Activated CD8-positive, alpha-beta memory T cell treated with anti-CD3 and anti-CD28 coated beads, Interleukin-2, amount 10 ng/mL, durations not matched to agents 7 days and 5 days (primary cell): ENCODE data around the gene IGF2R. TPM values are rescaled to one million over a fixed set of nuclear protein-coding genes. Genes with fewer than 3 reads are reported as not detected.
A peak's percentile ranks its signal among the peaks of the same experiment; 100 is the strongest.
"Not testable (repeated sequence)": the region's sequence is repeated elsewhere in the genome, so short reads cannot be mapped to it uniquely, and the experiment has no call there.

Experiments
- ATAC-seq: fragments of 150-1000 bp; cut with Tn5 transposase; one replicate; pipeline ENCODE4 v1.10.0; 2021; ENCODE audit warnings: moderate library complexity
- CTCF ChIA-PET: fragments of 350-600 bp; sonication (Branson Sonifier 250); formaldehyde crosslinking; loops from one replicate; lab custom pipeline; 2021; ENCODE audit warnings: antibody characterized with exemption; lab: Charles Lee
- DNase-seq: peaks from one replicate; pipeline ENCODE4 v3.0.0-alpha.2; 2020
- H3K27ac Mint-ChIP-seq: one replicate; pipeline ENCODE4 v1.8.0; 2021; ENCODE audit warnings: mild to moderate bottlenecking, mixed read lengths
- H3K27me3 Mint-ChIP-seq: one replicate; pipeline ENCODE4 v1.8.0; 2021; ENCODE audit warnings: mixed read lengths
- H3K36me3 Mint-ChIP-seq: one replicate; pipeline ENCODE4 v1.8.0; 2021; ENCODE audit warnings: mild to moderate bottlenecking, mixed read lengths
- H3K4me1 Mint-ChIP-seq: one replicate; pipeline ENCODE4 v1.8.0; 2021; ENCODE audit warnings: mixed read lengths
- H3K4me3 Mint-ChIP-seq: one replicate; pipeline ENCODE4 v1.8.0; 2021; ENCODE audit warnings: mild to moderate bottlenecking, moderate library complexity, mixed read lengths
- H3K9me3 Mint-ChIP-seq: one replicate; pipeline ENCODE4 v1.8.0; 2022; ENCODE audit warnings: low read depth, mixed read lengths
- total RNA-seq, 2 experiments: library from RNA; stranded (reverse); gene quantifications; one replicate each; pipeline ENCODE4 v1.2.3, GENCODE V29; 2021

IGF2R gene
- total RNA-seq, 2 experiments from 2014 or later: 74.5 to 83.1 TPM

DNA sequence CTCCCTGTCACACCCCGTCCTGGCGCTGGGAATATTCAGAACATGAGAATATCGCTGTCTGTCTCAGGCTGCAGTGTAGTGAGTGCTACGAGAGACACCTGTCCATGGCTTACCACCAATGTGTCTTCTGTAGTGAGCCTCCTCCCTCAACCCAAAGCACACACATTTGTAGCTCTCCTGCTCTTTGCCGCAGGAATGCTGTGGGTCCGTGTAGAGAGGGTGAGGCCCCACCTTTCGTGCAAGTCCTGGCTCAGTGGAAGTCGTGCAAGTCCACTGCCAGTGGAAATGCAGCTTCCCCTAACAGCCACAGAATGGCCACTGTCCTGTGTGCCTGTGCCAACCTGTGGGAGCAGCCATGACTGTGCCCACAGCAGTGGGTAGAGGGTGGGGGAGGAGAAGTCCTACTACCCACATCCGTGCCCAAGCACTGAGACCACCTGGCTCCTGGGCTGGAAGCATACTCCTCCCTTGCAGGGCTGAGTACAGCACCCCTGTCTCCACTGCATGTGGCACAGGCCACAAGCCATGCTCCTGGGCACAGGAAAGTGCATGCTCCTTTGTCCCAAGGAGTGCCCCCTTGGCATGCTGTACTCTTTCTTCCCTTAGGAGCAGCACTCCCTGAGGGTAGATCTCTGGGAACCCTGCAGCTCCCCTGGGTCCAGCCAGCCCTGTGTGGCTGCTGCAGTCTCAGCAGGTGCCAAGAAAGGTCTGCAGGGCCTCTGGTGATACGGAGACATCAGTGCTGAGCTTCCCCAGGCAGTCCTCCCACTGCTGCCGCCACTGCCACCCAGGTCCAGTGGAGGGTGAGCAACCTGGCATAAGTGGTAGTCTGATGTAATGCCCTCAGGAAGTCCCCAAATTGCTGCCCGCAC lies 28.0 kb downstream of the IGF2R start:
- Mint-ChIP-seq H3K27ac (no peak overlapping the region), H3K4me1 (peaks cover 37% of the 10 kb centered on the region), H3K27me3 (no peaks in the 10 kb centered on the region), H3K36me3 (peaks cover 78% of the 10 kb centered on the region), H3K4me3 (no peak overlapping the region), H3K9me3 (peaks cover 11% of the 10 kb centered on the region)
- ATAC-seq (no peak), DNase-seq (no peak)
- CTCF ChIA-PET: no interaction called here

DNA sequence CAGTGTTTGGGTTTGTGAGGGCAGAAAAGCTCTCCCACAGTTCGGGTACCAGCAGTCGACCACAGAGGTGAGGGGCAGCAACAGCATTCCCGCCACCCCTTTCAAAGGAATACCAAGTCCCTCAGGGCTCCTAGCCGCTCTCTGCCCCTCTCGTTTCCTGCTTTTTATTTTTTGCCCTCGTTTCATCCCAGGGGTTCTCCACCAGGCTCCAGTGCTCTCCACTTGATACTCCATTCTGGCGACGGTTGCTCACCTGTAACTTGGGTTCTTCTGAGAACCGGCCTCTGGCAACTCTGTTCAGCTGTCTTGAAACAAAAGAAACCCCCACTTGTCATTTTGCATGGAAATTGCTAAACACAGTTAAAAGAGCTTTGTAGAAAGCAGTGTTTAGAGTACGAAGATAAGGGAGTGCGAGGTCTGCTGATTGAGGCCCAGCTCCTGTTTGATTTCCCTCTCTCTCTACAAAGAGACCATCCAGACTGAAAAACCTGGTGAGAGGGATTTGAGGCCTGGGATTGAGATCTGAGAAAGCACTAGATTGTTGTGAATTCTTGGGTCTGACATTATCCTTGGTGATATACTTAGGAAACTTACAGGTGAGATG lies 28.7 kb downstream of the IGF2R start:
- DNase-seq (no peak), ATAC-seq (no peak)
- peaks cover 74% of the 10 kb centered on the region for H3K36me3 Mint-ChIP-seq
- peaks cover 11% of the 10 kb centered on the region for H3K9me3 Mint-ChIP-seq
- no peak overlapping the region for H3K27ac Mint-ChIP-seq
- no peak overlapping the region for H3K4me3 Mint-ChIP-seq
- no peaks in the 10 kb centered on the region for H3K27me3 Mint-ChIP-seq
- H3K4me1 Mint-ChIP-seq: peaks cover 35% of the 10 kb centered on the region
- CTCF ChIA-PET: no interaction called here

DNA sequence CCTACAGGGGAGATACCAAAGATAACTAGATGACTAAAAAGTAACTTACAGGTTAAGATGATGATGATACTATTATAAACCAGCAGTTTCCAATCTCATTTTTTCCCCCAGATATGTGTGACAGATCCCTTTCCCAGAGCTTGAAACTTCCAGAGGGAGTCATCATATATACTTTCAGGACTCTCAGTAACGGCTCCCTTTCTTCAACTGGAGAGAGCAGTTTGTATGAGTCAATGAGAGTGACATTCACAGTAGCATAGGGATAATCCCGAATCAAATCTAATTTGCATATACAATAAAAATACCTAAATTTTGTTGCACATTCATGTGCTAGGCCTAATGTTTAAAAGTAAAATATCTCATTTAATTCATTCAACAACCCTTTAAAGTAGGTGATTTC lies 29.7 kb downstream of the IGF2R start:
- H3K36me3 Mint-ChIP-seq: peaks cover 67% of the 10 kb centered on the region
- H3K9me3 Mint-ChIP-seq: peaks cover 11% of the 10 kb centered on the region
- H3K4me1 Mint-ChIP-seq: peaks cover 27% of the 10 kb centered on the region
- no peaks in the 10 kb centered on the region for H3K27me3 Mint-ChIP-seq
- no peak for ATAC-seq
- CTCF ChIA-PET: no interaction called here
- no peak overlapping the region for H3K4me3 Mint-ChIP-seq
- no peak for DNase-seq
- no peak overlapping the region for H3K27ac Mint-ChIP-seq

DNA sequence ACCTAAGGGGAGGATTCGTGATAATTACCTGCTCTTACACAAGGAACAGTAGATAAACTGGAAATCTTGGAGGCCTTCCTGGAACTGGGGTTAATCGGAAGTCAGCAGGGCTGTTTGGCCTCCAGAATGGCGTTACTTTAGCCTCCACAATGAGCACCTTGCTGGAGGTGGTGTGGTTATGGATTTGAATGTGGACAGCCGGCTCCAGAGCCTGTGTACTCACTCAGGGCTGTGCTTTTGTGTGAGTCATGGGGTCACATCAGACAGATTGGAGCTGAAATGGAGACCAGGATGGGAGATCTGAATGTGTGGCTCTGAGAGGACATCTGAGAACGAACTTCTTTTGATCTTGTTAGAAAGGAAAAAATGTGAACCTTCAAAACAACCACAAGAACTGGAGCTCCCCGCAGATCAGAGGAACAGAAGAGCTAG lies 30.4 kb downstream of the IGF2R start:
- CTCF ChIA-PET: interaction anchor here (0.8 kb wide), 1 partner anchor 9 kb away, joined by 3 read pairs; no protein-coding TSS in a partner anchor
- Mint-ChIP-seq H3K9me3 (peaks cover 11% of the 10 kb centered on the region), H3K4me1 (peaks cover 24% of the 10 kb centered on the region), H3K27me3 (no peaks in the 10 kb centered on the region), H3K4me3 (no peak overlapping the region), H3K27ac (no peak overlapping the region), H3K36me3 (peaks cover 67% of the 10 kb centered on the region)
- ATAC-seq: no peak
- no peak for DNase-seq

DNA sequence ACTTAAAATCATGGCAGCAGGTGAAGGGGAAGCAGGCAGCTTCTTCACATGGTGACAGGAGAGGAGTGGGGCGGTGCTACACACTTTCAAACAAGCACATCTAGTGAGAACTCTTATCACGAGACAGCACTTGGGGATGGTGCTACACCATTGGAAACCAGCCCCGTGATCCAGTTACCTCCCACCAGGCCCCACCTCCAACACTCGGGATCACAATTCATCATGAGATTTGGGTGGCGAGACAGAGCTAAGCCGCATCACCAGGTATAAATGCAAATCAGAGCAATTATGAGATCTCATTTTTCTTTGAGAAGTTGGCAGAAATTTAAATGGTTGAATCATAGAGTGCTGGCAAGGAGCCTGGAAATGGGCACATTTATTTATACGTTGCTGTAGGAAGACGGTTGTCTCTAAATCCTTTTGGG lies 31.4 kb downstream of the IGF2R start:
- ATAC-seq: no peak
- Mint-ChIP-seq H3K4me1 (peaks cover 16% of the 10 kb centered on the region), H3K36me3 (peaks cover 65% of the 10 kb centered on the region), H3K4me3 (no peak overlapping the region), H3K9me3 (peaks cover 6% of the 10 kb centered on the region), H3K27me3 (no peaks in the 10 kb centered on the region), H3K27ac (no peak overlapping the region)
- DNase-seq: no peak
- CTCF ChIA-PET: no interaction called here

DNA sequence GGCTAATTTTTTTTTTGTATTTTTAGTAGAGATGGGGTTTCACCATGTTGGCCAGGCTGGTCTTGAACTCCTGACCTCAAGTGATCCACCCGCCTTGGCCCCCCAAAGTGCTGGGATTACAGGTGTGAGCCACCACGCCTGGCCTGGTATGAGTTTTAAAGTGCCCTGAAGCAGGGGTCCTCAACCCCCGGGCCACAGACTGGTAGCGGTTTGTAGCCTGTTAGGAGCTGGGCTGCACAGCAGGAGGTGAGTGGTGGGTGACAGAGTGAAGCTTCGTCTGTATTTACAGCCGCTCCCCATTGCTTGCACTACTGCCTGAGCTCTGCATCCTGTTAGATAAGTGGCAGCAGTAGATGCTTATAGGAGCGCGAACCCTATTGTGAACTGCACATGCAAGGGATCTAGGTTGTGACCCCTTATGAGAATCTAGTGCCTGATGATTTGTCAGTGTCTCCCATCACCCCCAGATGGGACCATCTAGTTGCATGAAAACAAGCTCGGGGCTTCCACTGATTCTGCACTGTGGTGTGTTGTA lies 32.1 kb downstream of the IGF2R start:
- peaks cover 60% of the 10 kb centered on the region for H3K36me3 Mint-ChIP-seq

DNA sequence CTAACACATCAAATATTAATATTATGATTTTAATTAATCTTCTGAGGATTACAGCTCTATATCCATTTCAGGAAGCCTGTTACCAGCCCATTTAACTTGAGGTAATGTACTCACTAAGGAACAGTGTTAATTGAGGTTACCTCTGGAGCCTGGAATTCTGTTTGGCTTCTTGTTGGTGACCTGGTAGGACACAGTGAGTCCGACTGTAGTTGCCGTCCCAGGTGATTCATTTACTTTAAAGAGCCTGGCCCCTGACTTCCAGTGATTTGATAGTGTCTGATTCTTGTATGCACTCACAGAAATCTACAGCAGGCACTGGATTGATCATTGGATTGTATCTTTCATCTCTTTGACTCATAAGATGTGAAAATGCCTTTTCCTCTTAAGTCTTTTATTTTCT lies 34.0 kb downstream of the IGF2R start:
- ATAC-seq (no peak), DNase-seq (no peak)
- no peak overlapping the region for H3K27ac Mint-ChIP-seq
- H3K4me3 Mint-ChIP-seq: no peak overlapping the region
- no peaks in the 10 kb centered on the region for H3K27me3 Mint-ChIP-seq
- peaks cover 53% of the 10 kb centered on the region for H3K36me3 Mint-ChIP-seq
- H3K4me1 Mint-ChIP-seq: peaks cover 18% of the 10 kb centered on the region
- peaks cover 6% of the 10 kb centered on the region for H3K9me3 Mint-ChIP-seq
- CTCF ChIA-PET: interaction anchor here (1.3 kb wide), 1 partner anchor 19 kb away, joined by 4 read pairs; no protein-coding TSS in a partner anchor

More for the DNA sequence above, 32.1 kb downstream of the IGF2R start:
- not testable (repeated sequence) for ATAC-seq, H3K4me3 Mint-ChIP-seq, H3K27ac Mint-ChIP-seq, H3K27me3 Mint-ChIP-seq, DNase-seq, H3K9me3 Mint-ChIP-seq
- CTCF ChIA-PET: interaction anchor here (1.3 kb wide), 1 partner anchor 15 kb away, joined by 4 read pairs; no protein-coding TSS in a partner anchor
- H3K4me1 Mint-ChIP-seq: peaks cover 15% of the 10 kb centered on the region

DNA sequence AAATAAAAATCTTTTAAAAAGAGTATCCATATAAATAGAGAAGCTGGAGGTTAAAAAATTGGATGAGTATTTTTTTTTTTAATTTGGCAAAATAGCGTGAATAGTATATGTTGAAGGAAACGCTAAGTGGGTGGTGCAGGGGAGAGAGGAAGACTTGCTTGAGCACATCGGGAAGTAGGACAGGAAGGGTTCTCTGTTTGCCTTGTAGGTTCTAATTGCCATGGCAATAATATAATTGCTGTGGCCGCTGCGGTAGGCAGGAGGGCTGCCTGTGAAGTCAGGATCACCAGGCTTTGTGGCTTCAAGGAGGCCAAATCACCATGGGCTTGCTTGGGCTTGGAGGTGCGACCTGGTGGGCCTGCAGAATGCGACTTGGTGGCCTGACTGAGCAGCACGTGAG lies 35.1 kb downstream of the IGF2R start:
- Mint-ChIP-seq H3K27me3 (no peaks in the 10 kb centered on the region), H3K36me3 (peaks cover 53% of the 10 kb centered on the region), H3K4me1 (peaks cover 18% of the 10 kb centered on the region), H3K4me3 (no peak overlapping the region), H3K27ac (no peak overlapping the region), H3K9me3 (peaks cover 6% of the 10 kb centered on the region)
- CTCF ChIA-PET: no interaction called here
- no peak for ATAC-seq
- DNase-seq: no peak

DNA sequence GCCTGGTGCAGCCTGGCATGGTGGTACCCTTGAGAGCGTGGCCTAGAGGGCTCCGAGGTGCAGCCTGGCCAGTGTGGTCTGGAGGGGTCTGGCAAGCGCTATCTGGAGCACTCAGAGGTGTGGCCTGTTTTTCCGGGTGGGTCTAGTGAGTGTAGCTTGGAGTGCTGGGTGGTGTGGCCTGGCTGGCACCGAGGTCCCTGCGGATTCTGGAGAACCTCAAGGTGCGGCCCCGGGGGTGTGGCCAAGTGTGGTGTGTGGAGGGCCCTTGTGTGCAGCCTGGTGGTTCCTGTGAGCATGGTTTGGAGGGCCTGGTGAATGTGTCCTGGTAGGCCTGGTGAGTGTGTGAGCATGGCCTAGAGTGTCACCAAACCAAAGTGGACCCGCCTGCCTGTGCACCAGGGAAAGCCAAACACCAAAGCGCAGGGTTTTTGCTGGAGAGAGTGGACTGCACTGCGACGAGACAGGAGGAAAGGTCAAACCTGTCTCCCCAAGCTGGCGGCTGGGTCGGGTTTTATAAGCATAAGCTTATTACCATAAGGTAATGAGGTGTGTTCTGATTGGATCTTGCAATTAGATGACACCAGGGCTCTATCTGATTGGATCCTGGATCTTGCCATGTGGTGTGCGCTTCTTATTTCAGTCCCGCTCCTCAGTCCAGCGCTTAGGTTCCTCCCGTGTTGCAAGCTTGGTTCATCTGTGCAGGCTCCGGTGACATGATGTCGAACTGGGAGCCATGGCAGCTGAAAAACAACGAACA lies 35.7 kb downstream of the IGF2R start:
- H3K36me3 Mint-ChIP-seq: peaks cover 51% of the 10 kb centered on the region
- peaks cover 3% of the 10 kb centered on the region for H3K9me3 Mint-ChIP-seq
- H3K4me3 Mint-ChIP-seq: no peak overlapping the region
- DNase-seq: no peak
- H3K27ac Mint-ChIP-seq: no peak overlapping the region
- H3K27me3 Mint-ChIP-seq: no peaks in the 10 kb centered on the region
- peaks cover 14% of the 10 kb centered on the region for H3K4me1 Mint-ChIP-seq
- CTCF ChIA-PET: interaction anchor here (0.6 kb wide), 2 partner anchors 13 to 218 kb away, joined by 3 read pairs; no protein-coding TSS in a partner anchor
- ATAC-seq: no peak

DNA sequence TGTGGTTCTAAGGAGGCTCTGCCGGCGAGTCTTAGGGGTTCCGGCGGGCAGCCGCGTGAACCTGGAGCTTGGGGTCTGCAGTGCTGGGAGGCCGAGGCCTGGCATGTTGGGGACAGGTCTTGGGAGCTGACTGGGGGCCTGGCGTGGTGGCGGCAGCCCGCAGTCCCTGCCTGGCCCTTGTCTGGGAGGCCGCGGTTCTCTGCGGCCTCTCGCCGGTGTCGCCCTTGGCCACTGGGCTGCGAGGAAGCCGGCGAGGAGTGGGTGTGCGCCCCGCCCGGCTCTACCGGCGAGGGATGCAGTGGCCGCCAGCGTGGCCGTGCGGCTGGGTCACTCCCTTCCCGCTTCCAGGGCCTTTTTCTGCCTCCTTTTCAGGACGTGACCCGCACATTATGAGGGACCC lies 36.3 kb downstream of the IGF2R start:
- DNase-seq (no peak), ATAC-seq (no peak)
- H3K9me3 Mint-ChIP-seq: peaks cover 3% of the 10 kb centered on the region
- CTCF ChIA-PET: interaction anchor here (0.6 kb wide), 1 partner anchor 14 kb away, joined by 3 read pairs; no protein-coding TSS in a partner anchor
- no peak overlapping the region for H3K4me3 Mint-ChIP-seq
- peaks cover 14% of the 10 kb centered on the region for H3K4me1 Mint-ChIP-seq
- no peaks in the 10 kb centered on the region for H3K27me3 Mint-ChIP-seq
- no peak overlapping the region for H3K27ac Mint-ChIP-seq
- H3K36me3 Mint-ChIP-seq: peaks cover 48% of the 10 kb centered on the region

DNA sequence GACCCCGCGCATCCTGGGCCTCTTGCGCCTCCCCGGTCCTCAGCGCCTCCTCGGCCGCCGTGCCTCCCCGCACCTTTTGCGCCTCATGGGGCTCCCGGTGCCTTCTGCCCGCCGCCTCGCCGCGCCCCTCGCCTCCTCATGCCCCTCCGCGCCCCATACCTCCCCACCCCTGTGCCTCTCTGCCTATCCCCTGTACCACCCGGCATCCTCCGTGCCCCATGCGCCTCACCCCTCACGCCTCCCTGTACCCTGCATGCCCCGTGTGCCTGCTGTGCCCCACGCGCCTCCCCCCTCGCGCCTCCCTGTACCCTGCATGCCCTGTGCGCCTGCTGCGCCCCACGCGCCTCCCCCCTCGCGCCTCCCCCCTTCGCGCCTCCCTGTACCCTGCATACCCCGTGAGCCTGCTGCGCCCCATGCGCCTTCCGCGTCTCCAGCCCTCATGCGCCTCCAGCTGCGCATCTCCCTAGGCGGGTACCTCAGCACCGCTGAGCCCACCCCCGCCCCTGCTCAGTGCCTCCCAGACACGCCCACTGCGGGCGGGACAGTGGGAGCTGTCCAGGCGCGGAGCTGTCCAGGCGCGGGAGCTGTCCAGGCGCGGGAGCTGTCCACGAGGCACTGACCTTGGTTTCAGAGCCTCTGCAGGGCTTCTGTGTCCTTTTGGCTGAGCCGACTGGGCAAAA lies 37.1 kb downstream of the IGF2R start:
- DNase-seq: no peak
- Mint-ChIP-seq H3K9me3 (peaks cover 3% of the 10 kb centered on the region), H3K4me1 (peaks cover 14% of the 10 kb centered on the region), H3K4me3 (no peak overlapping the region), H3K36me3 (peaks cover 50% of the 10 kb centered on the region), H3K27me3 (no peaks in the 10 kb centered on the region), H3K27ac (no peak overlapping the region)
- CTCF ChIA-PET: no interaction called here
- ATAC-seq: peak; percentile 20

DNA sequence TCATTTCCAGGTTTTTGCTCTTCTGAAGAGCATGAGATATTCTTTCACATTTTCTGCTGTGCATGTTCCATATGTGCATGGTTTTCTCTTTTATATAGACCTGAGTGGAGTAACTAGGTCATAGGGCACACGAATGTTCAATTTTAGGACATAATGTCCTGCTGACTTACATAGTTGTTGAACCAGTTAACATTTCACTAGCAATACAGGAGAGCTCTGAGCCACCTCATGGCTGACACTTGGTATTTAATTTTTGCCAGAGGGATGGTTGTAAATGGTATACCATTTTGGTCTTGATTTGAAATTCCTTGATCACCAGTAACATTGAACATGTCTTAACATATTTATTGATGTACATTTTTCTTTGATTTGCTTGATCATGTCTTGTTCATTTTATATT lies 38.3 kb downstream of the IGF2R start:
- no peaks in the 10 kb centered on the region for H3K27me3 Mint-ChIP-seq
- peaks cover 16% of the 10 kb centered on the region for H3K4me1 Mint-ChIP-seq
- ATAC-seq (no peak), DNase-seq (no peak)
- no peak overlapping the region for H3K27ac Mint-ChIP-seq
- CTCF ChIA-PET: no interaction called here
- no peak overlapping the region for H3K4me3 Mint-ChIP-seq
- peaks cover 58% of the 10 kb centered on the region for H3K36me3 Mint-ChIP-seq
- peaks cover 3% of the 10 kb centered on the region for H3K9me3 Mint-ChIP-seq
